GM12872 (cell line): ENCODE results near the gene FUT3.
A peak's percentile ranks its signal among the peaks of the same experiment; 100 is the strongest.

Experiments
- TF ChIP-seq, protein P1 (sequence below): IDR thresholded peaks from 3 replicates; pipeline ENCODE4 v1.5.1; 2011; ENCODE audit warnings: low read depth, mild to moderate bottlenecking, low read length, moderate library complexity; ENCODE audit not compliant: insufficient read depth

FUT3 gene

DNA sequence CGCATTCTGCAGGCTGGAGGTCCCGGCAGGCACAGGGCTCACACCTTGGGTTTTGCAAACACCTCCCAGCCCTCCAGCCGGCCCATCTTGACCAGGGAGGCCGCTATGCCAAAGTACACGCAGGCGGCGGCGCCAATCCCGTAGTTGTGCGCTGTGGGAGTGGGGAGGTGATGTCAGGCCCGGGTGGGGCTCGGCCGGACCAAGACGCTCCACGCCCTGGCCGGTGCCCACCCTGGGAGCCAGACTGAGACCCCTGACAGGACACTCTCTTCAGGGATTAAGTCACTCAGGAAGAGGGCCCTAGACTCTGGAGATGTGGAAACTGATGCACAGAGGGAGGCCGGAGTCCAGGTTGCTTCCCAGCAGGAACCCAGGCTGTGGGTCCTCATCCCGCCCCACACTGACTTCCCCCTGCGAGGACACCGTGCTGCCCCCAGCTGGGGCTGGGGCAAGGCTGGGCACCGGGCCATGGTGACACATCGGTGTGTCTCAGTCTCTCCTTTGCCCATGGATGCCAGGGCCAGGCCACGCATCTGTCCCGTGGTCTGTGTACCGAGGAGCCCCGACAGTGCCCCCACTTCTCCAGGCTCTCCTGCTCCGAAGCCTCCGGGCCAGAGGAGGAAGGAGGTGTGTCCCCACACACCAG, 43.6 kb upstream of the FUT3 start:
- TF ChIP-seq, protein P1, sequence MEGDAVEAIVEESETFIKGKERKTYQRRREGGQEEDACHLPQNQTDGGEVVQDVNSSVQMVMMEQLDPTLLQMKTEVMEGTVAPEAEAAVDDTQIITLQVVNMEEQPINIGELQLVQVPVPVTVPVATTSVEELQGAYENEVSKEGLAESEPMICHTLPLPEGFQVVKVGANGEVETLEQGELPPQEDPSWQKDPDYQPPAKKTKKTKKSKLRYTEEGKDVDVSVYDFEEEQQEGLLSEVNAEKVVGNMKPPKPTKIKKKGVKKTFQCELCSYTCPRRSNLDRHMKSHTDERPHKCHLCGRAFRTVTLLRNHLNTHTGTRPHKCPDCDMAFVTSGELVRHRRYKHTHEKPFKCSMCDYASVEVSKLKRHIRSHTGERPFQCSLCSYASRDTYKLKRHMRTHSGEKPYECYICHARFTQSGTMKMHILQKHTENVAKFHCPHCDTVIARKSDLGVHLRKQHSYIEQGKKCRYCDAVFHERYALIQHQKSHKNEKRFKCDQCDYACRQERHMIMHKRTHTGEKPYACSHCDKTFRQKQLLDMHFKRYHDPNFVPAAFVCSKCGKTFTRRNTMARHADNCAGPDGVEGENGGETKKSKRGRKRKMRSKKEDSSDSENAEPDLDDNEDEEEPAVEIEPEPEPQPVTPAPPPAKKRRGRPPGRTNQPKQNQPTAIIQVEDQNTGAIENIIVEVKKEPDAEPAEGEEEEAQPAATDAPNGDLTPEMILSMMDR = no peak

DNA sequence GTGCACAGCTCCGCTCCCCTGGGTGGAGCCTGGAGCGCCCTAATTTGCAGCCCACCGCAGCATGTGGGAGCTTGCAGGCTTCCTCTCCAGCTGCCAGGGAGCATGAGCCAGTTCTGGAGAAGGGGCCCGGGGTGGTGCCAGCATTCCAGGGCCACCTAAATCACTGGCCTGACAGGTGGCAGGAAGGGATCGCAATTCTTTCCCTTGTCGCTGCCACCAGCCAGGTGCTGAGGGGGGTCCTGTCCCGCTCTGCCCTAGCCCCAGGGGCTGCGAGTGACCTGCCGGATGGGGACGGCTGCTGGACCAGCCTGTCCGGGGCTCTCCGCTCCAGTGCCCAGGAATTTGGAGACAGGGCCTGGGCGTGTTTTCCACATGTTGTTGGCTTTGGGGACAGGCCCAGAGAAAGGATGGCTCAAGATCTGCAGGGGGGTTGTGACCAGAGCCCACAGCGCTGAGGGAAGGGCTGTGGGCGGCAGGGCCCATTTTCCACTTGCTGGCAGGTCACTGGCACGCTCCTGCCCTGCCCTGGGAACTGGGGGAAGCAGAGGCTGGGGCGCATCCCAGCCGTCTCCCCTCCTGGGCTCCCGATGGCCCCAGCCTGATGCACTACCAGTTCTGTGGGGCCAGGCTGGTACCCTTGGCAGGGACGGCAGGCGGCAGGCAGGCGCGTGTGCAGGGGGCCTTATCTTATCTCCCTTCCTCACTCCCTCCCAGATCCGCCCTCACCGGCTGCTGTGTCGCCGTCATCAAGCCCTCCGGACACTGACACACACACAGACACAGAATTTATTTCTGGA, 42.9 kb upstream of the FUT3 start:
- TF ChIP-seq, protein P1 = no peak

DNA sequence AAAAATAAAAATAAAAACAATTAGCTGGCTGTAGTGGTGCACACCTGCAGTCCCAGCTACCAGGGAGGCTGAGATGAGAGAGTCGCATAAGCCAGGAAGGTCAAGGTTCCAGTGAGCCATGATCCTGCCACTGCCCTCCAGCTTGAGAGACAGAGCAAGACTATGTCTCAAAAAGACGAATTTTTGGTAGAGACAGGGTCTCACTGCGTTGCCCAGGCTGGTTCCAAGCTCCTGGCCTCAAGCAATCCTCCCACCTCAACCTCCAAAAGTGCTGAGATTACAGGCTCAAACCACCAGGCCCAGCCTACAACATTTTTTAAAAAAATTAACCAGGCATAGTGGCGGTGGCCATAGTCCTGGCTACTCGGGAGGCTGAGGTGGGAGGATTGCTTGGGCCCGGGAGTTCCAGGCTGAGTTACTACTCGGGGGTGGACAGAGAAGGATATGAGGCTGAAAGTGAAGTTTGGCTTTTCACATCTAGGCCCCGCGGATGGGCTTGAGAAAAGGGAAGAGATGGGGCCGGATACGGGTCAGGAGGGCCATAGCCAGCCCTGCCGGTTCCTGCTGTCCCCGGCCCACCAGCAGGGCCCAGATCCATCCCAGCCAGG, 42.2 kb upstream of the FUT3 start:
- TF ChIP-seq, protein P1 = no peak

DNA sequence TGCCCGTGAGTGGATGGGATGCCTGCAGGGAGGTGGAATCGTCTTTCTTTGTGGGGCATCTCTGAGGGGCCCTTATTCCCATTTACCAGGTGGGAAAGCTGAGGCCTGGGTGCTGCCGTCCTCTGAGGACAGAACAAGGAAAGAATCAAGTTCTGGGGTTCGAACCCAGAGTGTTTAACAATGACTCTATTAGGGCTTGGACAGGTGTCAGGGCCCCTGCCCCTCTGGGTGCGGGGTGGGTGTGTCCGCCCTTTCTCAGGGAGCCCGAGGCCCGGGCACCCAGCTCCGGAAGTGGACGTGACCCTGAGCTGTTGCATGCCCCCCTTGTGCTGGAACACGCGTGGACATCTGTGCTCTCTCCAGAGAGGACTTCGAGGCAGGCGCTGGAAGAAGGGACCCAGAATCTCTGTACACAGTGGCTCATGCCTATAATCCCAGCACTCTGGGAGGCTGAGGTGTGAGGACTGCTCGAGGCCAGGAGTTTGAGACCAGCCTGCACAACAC, 41.6 kb upstream of the FUT3 start:
- TF ChIP-seq, protein P1 = no peak

DNA sequence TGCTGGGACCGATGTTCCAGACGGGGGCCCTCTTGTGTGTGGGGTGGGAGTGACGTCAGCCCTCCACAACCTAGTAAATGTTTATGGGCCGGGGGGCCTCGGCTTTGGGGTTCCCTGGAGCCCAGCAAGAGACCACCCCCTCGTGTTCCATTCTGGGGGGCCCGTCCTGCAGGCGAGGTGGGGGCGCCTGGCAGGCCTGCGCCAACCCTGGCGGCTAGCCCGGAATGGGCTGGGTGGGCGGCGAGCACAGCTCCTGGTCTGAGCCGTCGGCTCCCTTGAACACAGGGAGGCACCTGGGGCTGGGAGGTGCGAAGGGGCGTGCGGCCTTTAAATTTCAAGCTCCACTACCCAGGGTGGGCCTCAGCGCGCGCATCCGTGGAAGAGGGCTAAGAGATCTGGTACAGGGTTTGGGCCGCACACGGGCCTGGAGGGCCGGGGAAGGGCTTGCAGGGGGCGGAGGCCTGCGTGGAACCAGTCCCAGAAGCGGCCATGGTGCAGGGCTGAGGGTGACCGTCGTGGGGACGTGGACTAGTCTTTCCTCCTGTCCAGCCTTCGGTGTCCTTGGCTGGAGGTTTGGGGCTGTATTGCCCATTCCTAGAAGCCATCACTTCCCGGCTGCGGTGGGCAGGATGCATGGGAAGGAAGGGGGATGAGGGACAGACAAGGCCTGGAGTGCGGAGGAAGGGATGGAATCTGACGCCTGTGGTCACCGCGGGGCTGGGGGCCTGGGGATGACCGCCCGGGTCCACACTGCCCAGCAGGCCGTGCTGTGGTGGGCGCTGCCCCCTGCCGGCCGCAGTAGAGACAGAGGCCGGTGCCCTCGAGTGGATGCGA, 40.9 kb upstream of the FUT3 start:
- TF ChIP-seq, protein P1 = peak; percentile 70

DNA sequence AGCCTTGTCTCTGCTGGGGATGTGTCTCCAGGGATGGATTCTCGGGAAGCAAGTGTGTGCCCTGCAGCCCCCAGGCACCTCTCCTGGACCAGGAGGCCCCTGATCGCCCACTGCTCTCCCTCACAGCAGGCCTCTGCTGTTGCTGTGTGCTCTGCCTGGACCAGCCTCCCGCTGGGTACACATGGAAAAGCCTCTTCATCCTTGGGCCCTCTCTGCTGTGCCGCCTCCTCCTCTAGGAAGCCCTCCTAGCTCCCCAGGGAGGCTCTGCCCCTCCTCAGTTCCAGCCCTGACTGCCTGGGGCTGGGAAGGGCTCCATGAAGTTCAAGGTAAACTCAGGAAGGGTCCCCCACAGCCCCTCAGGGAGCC, 40.3 kb upstream of the FUT3 start:
- TF ChIP-seq, protein P1 = no peak
